ENCODE measurements around the gene INSRR.

Gene INSRR

GRCh38 chr1:156834322-156834721 lies 24.6 kb downstream of the INSRR start:
- H3K36me3 ChIP-seq: no peaks in the 10 kb centered on the region
- no peaks in the 10 kb centered on the region for H3K4me1 ChIP-seq (ENCODE audit: control insufficient read depth in 1 of 2, insufficient read depth in 1 of 2, low read depth in 1 of 2, low read length in 1 of 2)
- no peaks in the 10 kb centered on the region for H3K9me3 ChIP-seq
- no peak for TF ChIP-seq CTCF (IDR thresholded peaks at IDR 0.05)
- no peak overlapping the region for H3K4me3 ChIP-seq (ENCODE audit: low read depth in 1 of 2, low read length in 1 of 2)
- no peak overlapping the region for H3K27ac ChIP-seq
- peaks cover 91% of the 10 kb centered on the region for H3K27me3 ChIP-seq

GRCh38 chr1:156833603-156834002 lies 25.3 kb downstream of the INSRR start:
- TF ChIP-seq CTCF (IDR thresholded peaks at IDR 0.05): no peak
- Histone ChIP-seq H3K4me3 (ENCODE audit: low read depth in 1 of 2, low read length in 1 of 2) (no peak overlapping the region), H3K4me1 (ENCODE audit: control insufficient read depth in 1 of 2, insufficient read depth in 1 of 2, low read depth in 1 of 2, low read length in 1 of 2) (no peaks in the 10 kb centered on the region), H3K36me3 (no peaks in the 10 kb centered on the region), H3K27ac (no peak overlapping the region), H3K27me3 (peaks cover 91% of the 10 kb centered on the region), H3K9me3 (no peaks in the 10 kb centered on the region)

- Histone ChIP-seq H3K4me1 (ENCODE audit: control insufficient read depth in 1 of 2, insufficient read depth in 1 of 2, low read depth in 1 of 2, low read length in 1 of 2) (no peaks in the 10 kb centered on the region), H3K9me3 (no peaks in the 10 kb centered on the region), H3K4me3 (ENCODE audit: low read depth in 1 of 2, low read length in 1 of 2) (no peak overlapping the region), H3K27ac (no peak overlapping the region), H3K36me3 (no peaks in the 10 kb centered on the region), H3K27me3 (peaks cover 89% of the 10 kb centered on the region)
- no peak for TF ChIP-seq CTCF (IDR thresholded peaks at IDR 0.05)
Observed at GRCh38 chr1:156832434-156832833, 26.5 kb downstream of the INSRR start.

- Histone ChIP-seq H3K4me3 (ENCODE audit: low read depth in 1 of 2, low read length in 1 of 2) (no peak overlapping the region), H3K36me3 (no peaks in the 10 kb centered on the region), H3K9me3 (no peaks in the 10 kb centered on the region), H3K27ac (no peak overlapping the region), H3K4me1 (ENCODE audit: control insufficient read depth in 1 of 2, insufficient read depth in 1 of 2, low read depth in 1 of 2, low read length in 1 of 2) (no peaks in the 10 kb centered on the region), H3K27me3 (peaks cover 52% of the 10 kb centered on the region)
- TF ChIP-seq CTCF (IDR thresholded peaks at IDR 0.05): no peak
Observed at GRCh38 chr1:156828400-156829124, 30.4 kb downstream of the INSRR start.

GRCh38 chr1:156826630-156827029 lies 32.3 kb downstream of the INSRR start:
- TF ChIP-seq CTCF (IDR thresholded peaks at IDR 0.05): no peak
- H3K27me3 ChIP-seq: peaks cover 40% of the 10 kb centered on the region
- no peaks in the 10 kb centered on the region for H3K36me3 ChIP-seq
- H3K9me3 ChIP-seq: no peaks in the 10 kb centered on the region
- H3K4me1 ChIP-seq (ENCODE audit: control insufficient read depth in 1 of 2, insufficient read depth in 1 of 2, low read depth in 1 of 2, low read length in 1 of 2): no peaks in the 10 kb centered on the region
- no peak overlapping the region for H3K4me3 ChIP-seq (ENCODE audit: low read depth in 1 of 2, low read length in 1 of 2)
- H3K27ac ChIP-seq: no peak overlapping the region

All from neutrophil (primary cell).